Measurements from ENCODE around the gene NAB2. TPM values are rescaled to one million over a fixed set of nuclear protein-coding genes. Genes with fewer than 3 reads are reported as not detected.

NAB2 gene
- total and polyA plus RNA-seq, 10 of the 15 experiments (the other 5 are each of a cell fraction or from before 2014, with no cell fraction given): 0.35 to 35.2 (median 15.3) TPM

DNA sequence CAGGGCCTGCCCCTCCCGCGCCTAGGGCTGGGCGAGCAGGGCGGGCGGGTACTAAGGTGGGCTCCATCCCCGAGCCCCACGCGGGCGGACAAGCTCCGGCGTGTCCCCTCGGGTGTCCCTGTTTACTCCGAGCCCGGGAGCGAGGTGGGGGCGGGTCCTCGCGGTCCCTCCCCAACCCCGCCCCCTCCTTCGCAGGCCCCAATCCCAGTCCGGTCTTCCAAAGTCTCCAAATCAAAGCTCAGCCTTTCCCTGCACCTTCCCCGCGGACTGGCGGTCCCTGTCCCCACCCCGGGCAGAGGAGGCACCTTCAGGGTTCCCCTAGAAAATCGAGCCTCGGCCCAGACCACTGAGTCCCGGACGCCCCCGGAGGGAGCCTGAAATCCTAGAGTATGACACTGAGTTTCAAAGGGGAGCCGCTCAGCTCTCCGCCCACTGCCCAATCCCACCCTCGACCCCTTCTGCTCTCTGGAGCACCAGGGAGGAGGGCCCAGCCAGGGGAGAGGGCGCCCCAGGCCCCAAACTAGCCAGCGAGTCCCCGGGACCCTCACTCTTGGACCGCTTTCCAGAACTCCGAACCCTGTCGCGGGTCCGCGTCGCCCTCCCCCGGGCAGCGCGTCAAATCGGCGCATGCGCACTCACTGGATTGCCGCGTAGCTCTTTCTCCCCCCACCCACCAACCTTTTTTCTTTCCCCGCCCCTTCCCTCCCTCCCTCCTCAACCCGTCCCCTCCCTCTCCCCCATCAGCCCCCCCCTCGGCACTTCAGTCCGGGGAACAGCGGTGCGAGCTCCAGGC is 39.0 kb downstream of the NAB2 start, which contains the start of gene LRP1:
TSS of gene LRP1 (plus strand) at position 758 of the 793 bp plus-strand sequence. CDS start 482 bp downstream, outside the sequence.
- Histone ChIP-seq H3K4me1 (ENCODE audit: control insufficient read depth, insufficient read depth, low read length) (peaks cover 9% of the 10 kb centered on the region; the same call in 1 of the 2 replicates), H3K36me3 (ENCODE audit: control insufficient read depth in 2 of 2, insufficient read depth in 2 of 2, low read length in 1 of 2) (no peaks in the 10 kb centered on the region), H3K27me3 (replicated peaks in 1 of 2; ENCODE audit: control insufficient read depth in 2 of 2, insufficient read depth in 2 of 2, low read length in 1 of 2) (peaks cover 2 to 5% of the 10 kb centered on the region in 2 experiments), H3K9ac (ENCODE audit: control insufficient read depth, insufficient read depth, low read length) (peak within 1 kb of the TSS; percentile 32; the same call in 1 of the 2 replicates), H3K4me2 (ENCODE audit: control insufficient read depth, insufficient read depth) (peak within 1 kb of the TSS; percentile 98), H3K4me3 (peak within 1 kb of the TSS; percentile 83), H3K9me3 (replicated peaks; ENCODE audit: control insufficient read depth, insufficient read depth, low read length) (peaks cover 7% of the 10 kb centered on the region), H3K79me2 (ENCODE audit: control insufficient read depth, insufficient read depth, low read length) (no peaks in the 10 kb centered on the region), H3K27ac (ENCODE audit: control insufficient read depth, insufficient read depth) (no peak within 1 kb of the TSS), H2AFZ (ENCODE audit: control insufficient read depth, low read depth, low read length) (peak within 1 kb of the TSS; percentile 84), H4K20me1 (ENCODE audit: control insufficient read depth, insufficient read depth) (no peaks in the 10 kb centered on the region)
- ATAC-seq: peak; percentile 47
- FAIRE-seq: no peak
- in situ Hi-C loops (cut with MboI): no loop called here
- ChIA-PET CTCF (interaction anchor here (0.7 to 9.3 kb wide), 8 partner anchors 18 to 114 kb away, joined by 3 to 159 read pairs (median 5); no protein-coding TSS in a partner anchor), RAD21 (ENCODE audit: unreplicated experiment) (interaction anchor here (0.6 to 1.5 kb wide), 10 partner anchors 16 to 566 kb away, joined by 3 to 13 read pairs (median 4); partner anchors contain the start of genes OS9 and STAT6), POLR2A (interaction anchor here (0.6 to 1.4 kb wide), 2 partner anchors 30 to 59 kb away, joined by 3 to 4 read pairs; no protein-coding TSS in a partner anchor), SMC1A (ENCODE audit: uncharacterized antibody, unreplicated experiment) (interaction anchor here (0.6 to 5.2 kb wide), 3 partner anchors 45 to 587 kb away, joined by 3 to 36 read pairs (median 3); no protein-coding TSS in a partner anchor)
- no peak for DNase-seq (ENCODE audit: low read depth, low spot score)
- no TSS peak for BruUV-seq (replicated peaks)
- intact Hi-C loops (cut with micrococcal nuclease; ENCODE audit: unreplicated experiment): no loop called here
- 1% methylated on average over 38 of the region's 57 CpGs for WGBS (ENCODE audit: insufficient coverage, insufficient replicate concordance, low lambda C conversion rate, missing lambda C conversion rate)
- TF ChIP-seq EZH2 (IDR thresholded peaks at IDR 0.05; ENCODE audit: borderline replicate concordance, control insufficient read depth, low read depth, low read length) (no peak), IKZF1 (conservative IDR thresholded peaks at IDR 0.05) (peak; percentile 31), NFXL1 (IDR thresholded peaks at IDR 0.05; ENCODE audit: borderline replicate concordance) (no peak), GATAD2B (conservative IDR thresholded peaks at IDR 0.05; ENCODE audit: low read depth) (peak; percentile 60; the same call in 1 of the 2 replicates), ZNF622 (IDR thresholded peaks at IDR 0.05) (no peak), IKZF2 (IDR thresholded peaks at IDR 0.05) (0 out of 4 replicates have a peak, but pooled peaks of 1 of the 2 experiments have one; percentile 20)
